Amniotic epithelial cell (primary cell): ENCODE measurements around the gene LNX1.
"Not testable (repeated sequence)": the region's sequence is repeated elsewhere in the genome, so short reads cannot be mapped to it uniquely, and the experiment has no call there.

Experiments used
- DNase-seq: peaks from one replicate; pipeline ENCODE4 v3.0.0-alpha.2; 2010; ENCODE audit warnings: low read depth

The LNX1 gene

GRCh38 chr4:53463340-53463739 lies 127.9 kb downstream of the LNX1 start:
- no peak for DNase-seq

GRCh38 chr4:53461244-53461643 lies 130.0 kb downstream of the LNX1 start:
- peak; percentile 90 for DNase-seq

- peak; percentile 62 for DNase-seq
Observed at GRCh38 chr4:53459548-53459947, 131.7 kb downstream of the LNX1 start.

GRCh38 chr4:53456178-53456577 lies 135.1 kb downstream of the LNX1 start:
- DNase-seq: no peak

GRCh38 chr4:53455766-53456165 lies 135.5 kb downstream of the LNX1 start:
- DNase-seq: no peak

- no peak for DNase-seq
Observed at GRCh38 chr4:53453385-53453784, 137.9 kb downstream of the LNX1 start.

GRCh38 chr4:53450773-53451172 lies 140.5 kb downstream of the LNX1 start:
- DNase-seq: peak; percentile 56

- DNase-seq: no peak
Observed at GRCh38 chr4:53444954-53445353, 146.3 kb downstream of the LNX1 start.

- no peak for DNase-seq
Observed at GRCh38 chr4:53441564-53441963, 149.7 kb downstream of the LNX1 start.

- no peak for DNase-seq
Observed at GRCh38 chr4:53436251-53436650, 155.0 kb downstream of the LNX1 start.

GRCh38 chr4:53432528-53433424 lies 158.5 kb downstream of the LNX1 start:
- DNase-seq: peak; percentile 65

- DNase-seq: peak; percentile 75
Observed at GRCh38 chr4:53431052-53431451, 160.2 kb downstream of the LNX1 start.

GRCh38 chr4:53427366-53427765 lies 163.9 kb downstream of the LNX1 start:
- DNase-seq: no peak

- DNase-seq: peak; percentile 33
Observed at GRCh38 chr4:53424280-53424679, 167.0 kb downstream of the LNX1 start.

- DNase-seq: no peak
Observed at GRCh38 chr4:53422367-53422766, 168.9 kb downstream of the LNX1 start.

- DNase-seq: no peak
Observed at GRCh38 chr4:53421791-53422190, 169.5 kb downstream of the LNX1 start.

- no peak for DNase-seq
Observed at GRCh38 chr4:53419208-53419607, 172.1 kb downstream of the LNX1 start.

- DNase-seq: not testable (repeated sequence)
Observed at GRCh38 chr4:53409479-53409878, 181.8 kb downstream of the LNX1 start.
